Measurements from ENCODE around the gene GLT8D1. TPM values are rescaled to one million over a fixed set of nuclear protein-coding genes. Genes with fewer than 3 reads are reported as not detected.
A peak's percentile ranks its signal among the peaks of the same experiment; 100 is the strongest.

Gene GLT8D1
- polyA plus RNA-seq, 1 experiment, result 75.9 TPM

DNA sequence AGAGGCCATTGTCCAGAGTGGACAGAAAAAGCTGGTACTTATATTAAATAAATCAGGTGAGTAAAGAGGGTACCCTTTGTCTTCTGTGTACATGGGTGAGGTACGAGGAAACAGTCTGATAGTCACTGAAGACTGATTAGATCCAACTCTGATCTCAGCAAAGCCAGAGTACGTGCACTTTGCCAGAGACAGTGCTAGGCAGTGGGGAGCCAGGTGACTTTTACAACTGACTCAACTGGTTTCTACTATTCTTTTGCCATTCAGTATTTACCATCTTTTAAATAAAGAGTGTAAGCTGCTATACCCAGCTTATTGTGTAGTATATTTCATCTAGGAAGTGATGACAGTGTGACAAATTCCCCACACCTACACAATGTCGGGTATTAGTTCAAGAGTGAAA lies 16.4 kb downstream of the GLT8D1 start:
- DNase-seq (ENCODE audit: low read depth), result no peak
- Histone ChIP-seq H3K27me3 (ENCODE audit: control insufficient read depth, insufficient read depth, low read length) (no peaks in the 10 kb centered on the region), H3K4me3 (ENCODE audit: low read depth, low read length) (no peak overlapping the region), H3K36me3 (ENCODE audit: control insufficient read depth, insufficient read depth, low read length) (peaks cover 38% of the 10 kb centered on the region)
- CTCF ChIA-PET, result interaction anchor here (1.6 kb wide), 1 partner anchor 7 kb away, joined by 3 read pairs; no protein-coding TSS in a partner anchor
- TF ChIP-seq CTCF (IDR thresholded peaks at IDR 0.05; ENCODE audit: insufficient read depth, low read depth, low read length), result no peak
- POLR2A ChIA-PET, result no interaction called here

DNA sequence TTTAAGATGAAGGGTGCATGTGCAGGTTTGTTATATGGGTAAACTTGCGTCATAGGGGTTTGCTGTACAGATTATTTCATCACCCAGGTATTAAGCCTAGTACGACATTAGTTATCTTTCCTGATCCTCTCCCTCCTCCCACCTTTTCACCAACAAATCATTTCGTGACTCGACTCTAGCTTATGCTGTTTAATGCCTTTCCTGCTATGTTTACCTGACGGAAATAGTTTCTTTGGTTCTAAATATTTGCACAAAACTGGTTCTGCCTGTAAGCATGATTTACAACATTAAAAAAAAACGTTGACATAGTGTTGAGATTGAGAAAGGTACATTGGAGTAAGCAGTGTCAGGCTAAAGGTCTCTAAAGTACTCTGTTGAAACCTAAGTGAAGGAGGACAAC lies 17.3 kb downstream of the GLT8D1 start:
- no peak for DNase-seq (ENCODE audit: low read depth)
- Histone ChIP-seq H3K36me3 (ENCODE audit: control insufficient read depth, insufficient read depth, low read length) (peaks cover 32% of the 10 kb centered on the region), H3K4me3 (ENCODE audit: low read depth, low read length) (no peak overlapping the region), H3K27me3 (ENCODE audit: control insufficient read depth, insufficient read depth, low read length) (no peaks in the 10 kb centered on the region)
- ChIA-PET POLR2A (interaction anchor here (0.5 kb wide), 1 partner anchor 408 kb away, joined by 3 read pairs; no protein-coding TSS in a partner anchor), CTCF (interaction anchor here (0.6 to 1.6 kb wide), 2 partner anchors 8 to 9 kb away, joined by 3 to 6 read pairs; no protein-coding TSS in a partner anchor)
- TF ChIP-seq CTCF (IDR thresholded peaks at IDR 0.05; ENCODE audit: insufficient read depth, low read depth, low read length), result no peak

- Histone ChIP-seq H3K4me3 (ENCODE audit: low read depth, low read length) (peak within 1 kb of the TSS; percentile 84), H3K36me3 (ENCODE audit: control insufficient read depth, insufficient read depth, low read length) (peaks cover 20% of the 10 kb centered on the region), H3K27me3 (ENCODE audit: control insufficient read depth, insufficient read depth, low read length) (no peaks in the 10 kb centered on the region)
- POLR2A ChIA-PET, result no interaction called here
- CTCF ChIA-PET, result interaction anchor here (1.8 kb wide), 1 partner anchor 274 kb away, joined by 4 read pairs; no protein-coding TSS in a partner anchor
- DNase-seq (ENCODE audit: low read depth), result peak; percentile 65
- no peak for TF ChIP-seq CTCF (IDR thresholded peaks at IDR 0.05; ENCODE audit: insufficient read depth, low read depth, low read length)
These were observed 19.6 kb downstream of the GLT8D1 start, which contains the start of the genes GNL3 and PBRM1 for GRCh38 chr3:52685709-52686691. GNL3 (plus strand) TSS chr3:52686032; CDS start chr3:52686093, 61 bp downstream. PBRM1 (minus strand) TSS chr3:52685913.

DNA sequence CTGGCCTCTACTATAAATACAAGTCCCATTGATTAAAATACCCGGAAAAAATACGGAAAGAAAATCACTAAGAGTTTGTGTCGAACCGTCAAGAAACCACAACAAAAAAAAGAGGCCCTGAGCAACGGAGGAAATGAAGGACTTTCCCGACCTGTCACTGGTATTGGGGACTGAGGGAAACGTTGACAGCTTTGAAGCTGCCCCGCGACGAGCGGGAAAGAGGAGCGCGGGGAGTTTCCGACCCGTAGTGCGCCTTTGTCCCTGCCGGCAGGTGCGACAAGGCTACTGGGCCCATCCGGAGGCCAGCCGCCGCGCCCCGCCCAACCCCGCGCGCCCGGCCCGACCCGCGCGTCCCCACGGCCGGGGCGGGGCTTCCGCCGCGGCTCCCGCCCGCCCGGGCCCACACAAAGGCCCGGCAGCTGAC lies 20.3 kb downstream of the GLT8D1 start:
- DNase-seq (ENCODE audit: low read depth), result no peak

More for the DNA sequence above, 20.3 kb downstream of the GLT8D1 start:
- POLR2A ChIA-PET, result interaction anchor here (0.6 kb wide), 1 partner anchor 15 kb away, joined by 3 read pairs; no protein-coding TSS in a partner anchor
- Histone ChIP-seq H3K27me3 (ENCODE audit: control insufficient read depth, insufficient read depth, low read length) (no peaks in the 10 kb centered on the region), H3K4me3 (ENCODE audit: low read depth, low read length) (peak overlapping the region; percentile 84), H3K36me3 (ENCODE audit: control insufficient read depth, insufficient read depth, low read length) (peaks cover 17% of the 10 kb centered on the region)
- TF ChIP-seq CTCF (IDR thresholded peaks at IDR 0.05; ENCODE audit: insufficient read depth, low read depth, low read length), result no peak
- CTCF ChIA-PET, result interaction anchor here (0.9 to 1.8 kb wide), 2 partner anchors 25 to 273 kb away, joined by 3 to 4 read pairs; no protein-coding TSS in a partner anchor

All from BJ (cell line).